CD4-positive, alpha-beta T cell treated with Interleukin-10 for 1 hour (primary cell): ENCODE results near the gene HPS5.
"Not testable (repeated sequence)": the region's sequence is repeated elsewhere in the genome, so short reads cannot be mapped to it uniquely, and the experiment has no call there.

Experiments
- DNase-seq: peaks from one replicate; pipeline ENCODE4 v3.0.0-alpha.2; 2020

HPS5 gene

DNA sequence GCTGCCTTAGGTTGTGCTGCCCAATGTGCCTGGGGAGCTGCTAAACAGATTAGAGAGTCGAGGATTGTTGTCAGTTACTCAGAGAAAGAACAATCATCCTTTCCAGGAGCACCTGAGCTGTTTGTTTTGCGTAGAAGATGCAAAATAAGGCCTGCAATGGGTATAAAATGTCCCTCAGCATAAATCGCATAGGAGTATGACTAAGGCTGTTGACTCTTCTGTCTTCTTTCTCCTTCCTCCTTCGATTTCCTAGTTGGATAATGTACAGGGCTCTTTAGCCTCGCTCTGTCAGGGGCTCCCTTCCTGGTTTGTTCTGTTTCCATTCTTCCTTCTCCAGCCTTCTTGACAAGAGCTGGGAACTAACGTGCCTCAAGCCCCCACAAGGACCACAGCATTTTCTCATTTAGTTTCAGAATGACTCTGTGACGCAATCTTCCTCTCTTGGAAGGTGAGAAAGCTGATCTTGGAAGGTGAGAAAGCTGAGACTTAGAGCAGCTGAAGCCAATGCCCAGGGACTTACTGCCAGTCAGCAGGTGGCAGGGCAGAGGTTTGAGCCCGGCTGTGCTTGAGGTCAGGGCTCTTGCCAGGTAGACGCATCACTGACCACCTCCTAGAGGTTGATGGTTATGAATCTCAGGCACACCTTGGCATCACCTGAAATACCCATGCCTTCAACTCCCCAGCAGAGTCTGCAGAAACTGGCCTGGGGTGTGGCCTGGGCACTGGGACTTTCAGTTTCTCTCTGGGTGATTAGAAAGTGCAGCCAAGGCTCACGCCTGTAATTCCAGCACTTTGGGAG lies 54.4 kb downstream of the HPS5 start:
- DNase-seq = peak; percentile 11

DNA sequence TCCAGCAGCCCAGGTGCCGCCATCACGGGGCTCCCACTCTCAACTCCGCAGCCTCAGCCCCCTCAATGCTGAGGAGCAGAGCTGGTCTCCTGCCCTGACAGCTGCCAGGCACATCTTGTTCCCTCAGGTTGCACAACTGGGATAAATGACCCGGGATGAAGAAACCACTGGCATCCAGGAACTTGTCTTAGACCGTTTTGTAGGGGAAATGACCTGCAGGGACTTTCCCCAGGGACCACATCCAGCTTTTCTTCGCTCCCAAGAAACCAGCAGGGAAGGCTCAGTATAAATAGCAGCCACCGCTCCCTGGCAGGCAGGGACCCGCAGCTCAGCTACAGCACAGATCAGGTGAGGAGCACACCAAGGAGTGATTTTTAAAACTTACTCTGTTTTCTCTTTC lies 56.0 kb downstream of the HPS5 start, which contains the start of gene SAA1:
Gene SAA1 (plus strand): TSS at position 316 of the 400 bp plus-strand sequence. CDS start 624 bp downstream, outside the sequence.
- no peak for DNase-seq

DNA sequence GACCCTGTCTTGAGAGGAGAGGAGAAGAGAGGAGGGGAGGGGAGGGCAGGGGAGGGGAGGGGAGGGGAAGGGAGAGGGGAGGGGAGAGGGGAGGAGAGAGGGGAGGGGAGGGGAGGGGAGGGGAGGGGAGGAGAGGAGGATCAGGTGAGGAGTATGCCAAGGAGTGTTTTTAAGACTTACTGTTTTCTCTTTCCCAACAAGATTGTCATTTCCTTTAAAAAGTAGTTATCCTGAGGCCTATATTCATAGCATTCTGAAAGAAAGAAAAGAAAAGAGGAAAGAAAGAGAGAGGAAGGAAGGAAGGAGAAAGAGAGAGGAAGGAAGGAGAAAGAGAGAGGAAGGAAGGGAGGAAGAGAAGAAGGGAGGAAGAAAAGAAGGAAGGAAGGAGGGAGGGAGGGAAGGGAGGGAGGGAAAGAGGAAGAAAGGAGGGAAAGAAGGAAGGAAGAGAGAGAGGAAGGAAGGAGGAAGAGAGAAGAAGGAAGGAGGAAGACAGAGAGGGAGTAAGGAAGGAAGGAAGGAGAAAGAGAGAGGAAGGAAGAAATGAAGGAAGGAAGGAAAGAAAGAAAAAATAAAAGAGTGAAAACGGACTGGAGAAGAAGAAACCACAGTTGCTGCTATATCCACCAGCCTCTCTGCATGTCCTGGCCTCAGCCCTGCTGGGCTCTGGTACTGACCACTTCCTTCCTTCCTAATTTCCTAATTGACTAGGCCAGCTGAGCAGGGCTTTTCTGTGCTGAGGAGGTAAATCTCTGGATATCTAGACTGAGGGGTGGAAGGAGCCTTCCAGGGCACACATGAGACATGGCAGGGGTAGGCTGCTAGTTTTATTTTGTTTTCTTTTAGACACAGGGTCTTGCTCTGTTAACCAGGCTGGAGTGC lies 57.0 kb downstream of the HPS5 start:
- DNase-seq = no peak

DNA sequence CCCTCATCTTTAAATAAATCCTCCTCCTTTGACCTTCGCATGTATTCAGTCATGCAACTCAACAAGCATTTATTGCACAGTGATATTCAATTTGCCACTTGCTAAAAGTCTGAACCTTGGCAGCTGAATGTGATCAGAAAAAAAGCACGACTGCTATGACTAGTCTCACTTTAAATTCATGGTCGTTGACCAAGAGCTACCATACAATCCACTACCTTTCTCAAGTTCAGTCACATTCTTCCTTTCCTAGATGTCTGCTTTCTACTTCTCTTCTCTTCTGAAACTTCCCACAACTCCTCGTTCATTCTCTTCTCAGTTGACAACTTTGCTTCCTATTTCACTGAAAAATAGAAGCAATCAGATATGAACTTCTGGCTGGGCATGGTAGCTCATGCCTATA lies 57.9 kb downstream of the HPS5 start:
- no peak for DNase-seq

DNA sequence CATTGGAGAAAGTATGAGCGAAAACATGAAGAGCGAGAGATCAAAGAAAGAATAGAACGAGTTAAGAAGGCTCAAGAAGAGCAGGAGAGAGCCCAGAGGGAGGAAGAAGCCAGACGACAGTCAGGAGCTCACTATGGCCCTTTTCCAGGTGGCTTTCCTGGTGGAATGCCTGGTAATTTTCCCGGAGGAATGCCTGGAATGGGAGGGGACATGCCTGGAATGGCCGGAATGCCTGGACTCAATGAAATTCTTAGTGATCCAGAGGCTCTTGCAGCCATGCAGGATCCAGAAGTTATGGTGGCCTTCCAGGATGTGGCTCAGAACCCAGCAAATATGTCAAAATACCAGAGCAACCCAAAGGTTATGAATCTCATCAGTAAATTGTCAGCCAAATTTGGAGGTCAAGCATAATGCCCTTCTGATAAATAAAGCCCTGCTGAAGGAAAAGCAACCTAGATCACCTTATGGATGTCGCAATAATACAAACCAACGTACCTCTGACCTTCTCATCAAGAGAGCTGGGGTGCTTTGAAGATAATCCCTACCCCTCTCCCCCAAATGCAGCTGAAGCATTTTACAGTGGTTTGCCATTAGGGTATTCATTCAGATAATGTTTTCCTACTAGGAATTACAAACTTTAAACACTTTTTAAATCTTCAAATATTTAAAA lies 59.1 kb downstream of the HPS5 start:
- DNase-seq = not testable (repeated sequence)

DNA sequence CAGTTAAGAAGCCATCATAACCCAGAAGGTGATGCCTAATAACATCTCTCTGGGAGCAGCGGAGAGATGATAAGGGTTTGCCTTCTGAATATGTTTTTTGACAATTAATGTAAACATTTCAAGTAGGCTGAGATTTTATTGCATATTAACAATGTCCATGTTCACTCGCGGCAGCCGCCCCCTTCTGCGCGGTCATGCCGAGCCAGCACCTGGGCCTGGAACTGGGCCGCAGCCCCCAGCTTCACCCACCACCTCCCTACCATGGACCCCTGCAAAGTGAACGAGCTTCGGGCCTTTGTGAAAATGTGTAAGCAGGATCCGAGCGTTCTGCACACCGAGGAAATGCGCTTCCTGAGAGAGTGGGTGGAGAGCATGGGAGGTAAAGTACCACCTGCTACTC lies 60.2 kb downstream of the HPS5 start:
- DNase-seq = no peak

DNA sequence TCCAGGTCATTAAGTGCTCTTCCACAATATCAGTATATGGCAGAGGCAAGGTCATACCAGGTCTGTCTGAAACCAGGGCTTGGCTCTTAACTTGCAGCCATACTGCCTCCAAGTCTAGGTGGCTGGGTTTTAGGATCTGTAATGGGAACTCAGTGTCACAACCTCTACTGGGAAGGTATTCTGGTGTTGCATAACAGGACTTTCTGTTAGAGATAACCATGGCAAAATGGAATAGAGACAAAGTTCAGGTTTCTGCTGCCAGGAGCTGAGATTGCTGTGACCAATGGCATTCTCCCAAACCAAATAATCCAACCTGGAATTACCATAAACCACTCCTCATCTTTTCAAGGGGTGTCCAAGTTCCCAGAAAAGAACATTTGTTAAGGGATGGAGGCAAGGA lies 62.7 kb downstream of the HPS5 start:
- no peak for DNase-seq

DNA sequence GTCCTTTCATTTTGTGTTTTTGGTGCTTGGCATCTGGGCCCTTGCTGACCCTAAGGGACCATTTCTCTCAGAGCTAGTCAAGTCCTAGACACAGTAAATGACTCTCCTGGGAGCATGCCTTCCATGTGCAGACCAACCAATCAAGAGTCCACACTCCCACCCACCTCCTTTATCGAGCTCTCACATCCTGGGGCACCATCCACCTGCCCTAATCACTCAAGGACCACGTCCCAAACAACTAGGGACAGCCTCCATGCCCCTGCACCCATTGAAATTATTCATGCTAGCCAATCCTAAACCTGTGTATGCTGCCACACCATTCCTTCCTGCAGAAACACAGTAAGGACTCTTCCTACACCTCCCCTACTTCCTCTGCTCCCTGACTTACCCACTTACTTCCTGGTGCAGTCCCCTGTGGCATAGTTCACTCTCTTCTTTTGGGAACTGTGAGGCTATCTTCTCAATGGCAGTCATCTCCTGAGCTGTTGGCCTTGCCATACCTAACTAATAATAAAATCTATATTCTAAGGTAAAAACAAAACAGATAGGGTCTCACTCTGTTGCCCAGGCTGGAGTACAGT lies 67.1 kb downstream of the HPS5 start:
- DNase-seq = no peak

DNA sequence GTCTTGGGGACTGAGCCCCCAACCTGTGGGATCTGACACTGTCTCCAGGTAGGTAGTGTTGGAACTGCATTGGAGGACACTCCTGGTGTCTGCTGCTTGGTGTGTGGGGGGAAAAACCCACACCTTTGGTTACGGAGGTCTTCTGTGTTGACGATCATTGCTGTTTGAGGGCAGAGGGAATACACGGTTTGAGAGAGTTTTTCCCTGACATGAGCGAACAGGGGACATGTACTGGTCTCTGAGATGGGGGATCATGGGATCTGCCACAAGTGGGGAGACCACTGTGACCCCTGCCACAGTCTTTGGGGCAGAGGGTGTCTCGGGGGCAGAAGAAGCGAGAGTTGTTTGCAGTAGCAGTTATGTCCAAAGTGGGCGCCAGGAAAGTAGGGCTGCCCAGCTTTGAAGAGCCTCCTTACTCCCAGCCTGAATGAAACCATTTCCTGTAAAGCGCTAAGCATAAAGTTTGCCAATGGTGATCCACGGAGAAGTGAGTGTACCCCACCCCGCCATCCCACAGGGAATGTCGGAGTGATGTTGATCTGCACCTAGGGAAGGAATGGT lies 68.1 kb downstream of the HPS5 start:
- DNase-seq = no peak

DNA sequence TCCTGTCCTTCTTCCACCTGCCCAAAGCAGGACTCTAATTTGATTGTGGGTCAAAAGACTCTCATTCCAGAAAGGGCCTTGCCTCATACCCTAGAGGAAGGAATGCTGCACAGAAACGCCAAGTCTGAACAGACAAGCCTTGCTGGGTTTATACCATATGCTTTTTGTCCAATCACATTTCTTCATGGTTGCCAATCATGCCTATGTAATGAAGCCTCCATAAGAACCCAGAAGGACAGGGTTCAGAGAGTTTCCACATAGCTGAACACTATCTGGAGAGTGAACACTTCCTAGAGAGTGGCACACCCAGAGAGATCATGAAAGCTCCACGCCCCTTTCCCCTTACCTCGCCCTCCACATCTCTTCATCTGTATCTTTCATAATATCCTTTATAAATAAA lies 68.7 kb downstream of the HPS5 start:
- DNase-seq = no peak

DNA sequence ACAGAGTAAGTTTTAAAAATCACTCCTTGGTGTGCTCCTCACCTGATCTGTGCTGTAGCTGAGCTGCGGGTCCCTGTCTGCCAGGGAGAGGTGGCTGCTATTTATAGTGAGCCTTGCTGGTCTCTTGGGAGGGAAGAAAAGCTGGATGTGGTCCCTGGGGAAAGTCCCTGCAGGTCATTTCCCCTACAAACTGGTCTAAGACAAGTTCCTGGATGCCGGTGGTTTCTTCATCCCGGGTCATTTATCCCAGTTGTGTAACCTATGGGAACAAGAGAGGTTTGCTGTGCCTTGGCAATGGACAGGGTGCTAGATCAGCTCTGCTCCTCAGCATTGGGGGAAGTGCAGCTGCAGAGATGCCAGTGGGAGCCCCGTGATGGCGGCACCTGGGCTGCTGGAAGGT lies 73.4 kb downstream of the HPS5 start, which contains the start of gene SAA2:
Gene SAA2 (minus strand): TSS at position 108 of the 400 bp plus-strand sequence. CDS start 657 bp downstream, outside the sequence.
- no peak for DNase-seq

DNA sequence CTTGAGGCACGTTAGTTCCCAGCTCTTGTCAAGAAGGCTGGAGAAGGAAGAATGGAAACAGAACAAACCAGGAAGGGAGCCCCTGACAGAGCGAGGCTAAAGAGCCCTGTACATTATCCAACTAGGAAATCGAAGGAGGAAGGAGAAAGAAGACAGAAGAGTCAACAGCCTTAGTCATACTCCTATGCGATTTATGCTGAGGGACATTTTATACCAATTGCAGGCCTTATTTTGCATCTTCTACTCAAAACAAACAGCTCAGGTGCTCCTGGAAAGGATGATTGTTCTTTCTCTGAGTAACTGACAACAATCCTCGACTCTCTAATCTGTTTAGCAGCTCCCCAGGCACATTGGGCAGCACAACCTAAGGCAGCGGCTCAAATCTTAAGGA lies 74.8 kb downstream of the HPS5 start:
- not testable (repeated sequence) for DNase-seq

DNA sequence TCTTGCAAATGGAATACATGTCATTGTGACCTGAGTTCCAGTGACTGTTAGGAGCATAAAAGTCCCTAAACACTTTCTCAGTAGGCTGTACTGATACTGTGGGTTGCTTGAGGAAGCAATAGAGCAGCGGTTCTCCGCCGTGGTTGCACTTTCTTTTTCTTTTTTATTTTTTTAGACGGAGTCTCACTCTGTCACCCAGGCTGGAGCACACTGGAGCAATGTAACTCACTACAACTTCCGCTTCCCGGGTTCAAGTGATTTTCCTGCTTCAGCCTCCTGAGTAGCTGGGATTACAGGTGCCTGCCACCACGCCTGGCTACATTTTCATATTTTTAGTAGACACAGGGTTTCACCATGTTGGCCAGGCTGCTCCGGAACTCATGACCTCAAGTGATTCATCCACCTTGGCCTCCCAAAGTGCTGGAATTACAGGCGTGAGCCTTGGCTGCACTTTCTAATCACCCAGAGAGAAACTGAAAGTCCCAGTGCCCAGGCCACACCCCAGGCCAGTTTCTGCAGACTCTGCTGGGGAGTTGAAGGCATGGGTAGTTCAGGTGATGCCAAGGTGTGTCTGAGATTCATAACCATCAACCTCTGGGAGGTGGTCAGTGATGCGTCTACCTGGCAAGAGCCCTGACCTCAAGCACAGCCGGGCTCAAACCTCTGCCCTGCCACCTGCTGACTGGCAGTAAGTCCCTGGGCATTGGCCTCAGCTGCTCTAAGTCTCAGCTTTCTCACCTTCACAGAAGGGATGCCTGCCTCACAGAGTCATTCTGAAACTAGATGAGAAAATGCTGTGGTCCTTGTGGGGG lies 75.4 kb downstream of the HPS5 start:
- peak; percentile 49 for DNase-seq

DNA sequence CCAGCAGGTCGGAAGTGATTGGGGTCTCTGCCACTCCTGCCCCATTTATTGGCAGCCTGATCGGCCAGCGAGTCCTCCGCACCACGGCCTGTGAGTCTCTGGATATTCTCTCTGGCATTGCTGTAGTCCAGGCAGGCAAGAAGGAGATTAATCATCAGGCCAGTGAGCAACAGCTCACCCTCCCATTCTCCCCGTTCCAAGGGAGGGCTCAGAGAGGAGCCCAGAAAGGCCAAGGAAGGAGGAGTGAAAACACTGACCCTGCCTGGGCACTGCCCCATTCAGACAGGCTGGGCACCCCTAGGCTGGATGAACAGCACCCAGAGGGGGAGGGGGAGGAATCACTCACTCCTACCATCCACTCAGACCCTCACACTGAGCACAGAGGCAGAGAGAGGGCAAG lies 76.5 kb downstream of the HPS5 start:
- DNase-seq = no peak

DNA sequence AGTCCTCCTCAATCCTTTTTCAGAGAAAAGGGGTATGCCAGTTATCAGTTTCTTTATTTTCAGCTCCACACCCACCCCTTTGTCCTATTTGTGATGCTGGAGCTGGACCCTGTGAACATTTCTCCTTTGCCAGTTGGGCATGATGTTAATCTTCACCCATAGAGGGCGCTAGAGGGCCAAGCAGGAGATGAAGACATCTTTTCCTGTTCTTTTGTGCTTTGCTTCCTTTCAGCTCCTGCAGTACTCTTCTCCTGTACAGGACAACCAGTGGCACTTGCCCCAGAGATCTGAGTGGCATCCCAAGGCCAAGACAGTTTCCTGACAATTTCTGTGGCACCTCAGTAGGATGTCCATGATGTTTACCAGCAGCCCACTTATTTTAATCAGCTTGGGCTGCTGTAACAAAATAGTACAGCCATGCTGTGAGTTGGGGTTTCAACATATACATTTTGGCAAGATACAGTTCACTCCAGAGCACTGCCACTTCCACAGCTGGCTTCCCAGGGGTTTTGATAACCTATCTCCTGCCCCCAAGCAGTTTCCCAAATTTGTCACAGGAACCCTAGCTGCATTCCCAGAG lies 78.1 kb downstream of the HPS5 start:
- peak; percentile 84 for DNase-seq

DNA sequence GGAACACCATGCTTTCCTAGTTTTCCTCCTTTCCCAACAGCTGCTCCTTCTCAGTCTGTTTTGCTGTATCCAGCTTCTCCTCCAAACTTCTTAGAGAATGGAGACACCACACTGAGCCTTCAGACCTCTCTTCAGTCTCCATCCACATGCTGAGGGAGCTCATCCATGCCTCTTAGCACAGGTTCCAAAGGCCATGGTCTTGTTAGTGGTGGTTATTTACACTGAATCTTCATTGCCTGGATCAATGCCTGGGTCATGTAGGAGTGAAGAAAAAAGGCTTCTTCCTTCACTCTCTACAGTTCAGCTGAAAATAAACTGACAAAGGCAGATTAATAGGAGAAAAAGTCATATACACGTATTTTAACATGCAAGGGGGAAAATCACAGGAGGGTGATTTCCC lies 82.3 kb downstream of the HPS5 start:
- DNase-seq = no peak

DNA sequence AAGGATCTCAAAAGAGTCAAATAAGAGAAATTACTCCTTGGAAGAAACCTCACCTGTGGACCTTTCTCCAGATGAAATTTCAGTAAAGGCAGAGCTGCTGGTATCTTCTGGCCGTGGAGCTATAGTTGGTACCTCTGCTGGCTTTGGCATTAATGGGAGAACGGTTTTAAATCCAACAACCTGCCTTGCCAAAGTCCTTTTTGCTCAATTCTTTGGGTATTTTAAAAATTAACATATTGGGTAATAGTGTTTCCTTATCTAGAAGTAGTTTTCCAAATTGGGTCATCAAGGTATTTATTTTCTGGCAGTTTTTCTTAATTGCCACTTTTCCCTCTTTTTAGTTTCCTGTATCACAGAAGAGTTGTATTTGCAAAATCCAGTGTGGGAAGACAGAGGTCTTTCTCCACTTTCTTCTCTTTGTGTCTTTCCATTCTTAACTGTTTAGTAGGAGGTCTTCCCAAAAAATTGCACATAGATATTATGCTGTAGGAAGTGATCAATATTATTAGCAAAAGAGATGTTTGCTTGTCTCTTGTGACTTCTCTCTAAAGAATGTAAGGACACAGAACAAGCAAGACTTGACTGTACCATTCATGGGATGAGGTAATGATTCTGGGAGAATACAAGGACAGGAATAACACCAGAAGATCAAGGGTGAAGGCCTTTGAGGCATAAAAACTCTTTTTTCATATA lies 85.1 kb downstream of the HPS5 start, which contains the start of gene SAA4:
Gene SAA4 (minus strand): TSS at position 139 of the 693 bp plus-strand sequence. CDS start 876 bp downstream, outside the sequence.
- no peak for DNase-seq

DNA sequence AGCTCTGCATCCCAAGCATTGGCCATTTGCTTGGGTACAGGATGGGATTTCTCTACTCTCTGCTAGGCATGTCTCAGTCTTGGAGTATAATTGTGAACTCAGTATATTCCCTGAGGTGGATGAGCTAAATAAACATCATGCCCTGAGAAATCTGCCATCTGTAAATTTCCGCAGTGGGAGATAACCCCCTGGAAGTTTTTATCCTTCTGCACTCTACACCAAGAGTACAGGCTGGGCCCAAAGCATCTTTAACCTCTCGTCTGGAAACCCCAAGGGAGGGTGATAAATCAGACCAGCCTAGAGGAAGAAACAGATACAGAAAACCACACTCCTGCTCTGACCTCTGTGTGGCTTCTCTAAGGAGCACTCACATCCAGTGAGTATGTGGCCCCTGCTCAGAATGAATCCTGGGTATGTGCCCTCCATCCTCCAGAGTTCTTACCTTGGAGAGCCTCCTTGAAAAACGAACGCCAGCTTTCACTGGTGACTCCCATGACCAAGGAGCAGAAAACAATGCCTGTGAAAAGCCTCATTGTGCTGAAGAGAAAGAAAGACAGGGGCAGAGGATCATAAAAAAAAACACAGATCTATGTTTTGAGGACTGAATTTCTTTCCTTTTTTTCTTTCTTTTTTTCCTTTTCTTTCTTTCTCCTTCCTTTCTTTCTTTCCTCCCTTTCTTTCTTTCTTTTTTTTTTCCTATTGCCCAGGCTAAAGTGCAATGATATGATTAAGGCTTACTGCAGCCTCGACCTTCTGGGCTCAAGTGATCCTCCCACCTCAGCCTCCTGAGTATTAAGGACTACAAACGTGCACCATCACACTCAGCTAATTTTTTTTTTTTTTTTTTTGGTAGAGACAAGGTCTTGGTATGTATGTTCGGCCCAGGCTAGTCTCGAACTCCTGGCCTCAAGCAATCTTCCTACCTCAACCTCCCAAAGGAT lies 86.3 kb downstream of the HPS5 start:
- DNase-seq = no peak

DNA sequence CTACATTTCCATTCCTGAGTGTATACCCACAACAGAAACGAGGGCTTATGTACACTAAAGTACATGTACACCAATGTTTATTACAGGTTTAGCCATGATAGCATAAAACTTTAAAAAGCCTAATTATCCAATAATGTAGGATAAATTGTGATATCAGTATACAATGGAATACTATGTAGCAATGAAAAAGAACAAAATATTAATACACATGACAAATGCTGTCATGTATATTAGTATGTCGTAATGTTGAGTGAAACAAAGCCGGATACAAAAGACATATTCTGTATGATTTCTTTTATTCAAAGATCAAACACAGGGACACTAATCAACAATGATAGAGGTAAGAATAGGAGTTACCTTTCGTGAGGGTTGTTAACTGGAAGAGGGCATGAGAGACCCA lies 88.0 kb downstream of the HPS5 start:
- DNase-seq = no peak
